Activated CD4-positive, alpha-beta memory T cell treated with anti-CD3 and anti-CD28 coated beads for 36 hours (primary cell): ENCODE results near the gene GBP2. TPM values are rescaled to one million over a fixed set of nuclear protein-coding genes. Genes with fewer than 3 reads are reported as not detected.

Experiments
- CTCF ChIA-PET: fragments of 350-600 bp; sonication (Branson Sonifier 250); formaldehyde crosslinking; loops from one replicate; lab custom pipeline; 2021; ENCODE audit warnings: antibody characterized with exemption, inconsistent platforms; lab: Charles Lee
- POLR2A ChIA-PET: fragments of 350-600 bp; sonication (Branson Sonifier 250); formaldehyde crosslinking; loops from one replicate; lab custom pipeline; 2021; ENCODE audit warnings: antibody characterized with exemption; lab: Charles Lee
- DNase-seq: peaks from one replicate; pipeline ENCODE4 v3.0.0-alpha.2; 2020
- H3K27ac Mint-ChIP-seq: one replicate; pipeline ENCODE4 v1.8.0; 2021; ENCODE audit warnings: mixed read lengths
- H3K27me3 Mint-ChIP-seq: one replicate; pipeline ENCODE4 v1.8.0; 2021; ENCODE audit warnings: mixed read lengths
- H3K36me3 Mint-ChIP-seq: one replicate; pipeline ENCODE4 v1.8.0; 2021; ENCODE audit warnings: mixed read lengths
- H3K4me1 Mint-ChIP-seq: one replicate; pipeline ENCODE4 v1.8.0; 2021; ENCODE audit warnings: low read depth, mixed read lengths
- H3K4me3 Mint-ChIP-seq: one replicate; pipeline ENCODE4 v1.8.0; 2021; ENCODE audit warnings: mild to moderate bottlenecking, mixed read lengths
- H3K9me3 Mint-ChIP-seq: one replicate; pipeline ENCODE4 v1.8.0; 2021; ENCODE audit warnings: mixed read lengths
- intact Hi-C: fragments of 100-400 bp; cut with micrococcal nuclease; formaldehyde crosslinking; loops from one replicate; pipeline ENCODE4 v1.15.1; 2023
- total RNA-seq, 2 experiments: library from RNA; stranded (reverse); gene quantifications; one replicate each; pipeline ENCODE4 v1.2.3, GENCODE V29; 2021

Gene GBP2
- total RNA-seq, 2 experiments from 2014 or later = 396 to 403 TPM

GRCh38 chr1:89121641-89122040 lies 4.3 kb downstream of the GBP2 start:
- CTCF ChIA-PET = interaction anchor here (0.9 kb wide), 1 partner anchor 154 kb away, joined by 3 read pairs; no protein-coding TSS in a partner anchor
- DNase-seq = no peak
- Mint-ChIP-seq H3K27ac (no peak overlapping the region), H3K9me3 (no peaks in the 10 kb centered on the region), H3K4me1 (peaks cover 28% of the 10 kb centered on the region), H3K36me3 (peaks cover 56% of the 10 kb centered on the region), H3K27me3 (no peaks in the 10 kb centered on the region), H3K4me3 (no peak overlapping the region)
- intact Hi-C loops = no loop called here
- POLR2A ChIA-PET = interaction anchor here (1.2 kb wide), 1 partner anchor 14 kb away, joined by 4 read pairs; no protein-coding TSS in a partner anchor

- CTCF ChIA-PET = no interaction called here
Observed at GRCh38 chr1:89114662-89115061, 11.3 kb downstream of the GBP2 start.

GRCh38 chr1:89112871-89113613 lies 12.9 kb downstream of the GBP2 start:
- CTCF ChIA-PET = no interaction called here
- Mint-ChIP-seq H3K9me3 (no peaks in the 10 kb centered on the region), H3K27me3 (no peaks in the 10 kb centered on the region), H3K4me1 (peaks cover 48% of the 10 kb centered on the region), H3K36me3 (peaks cover 88% of the 10 kb centered on the region), H3K4me3 (no peak overlapping the region), H3K27ac (no peak overlapping the region)
- POLR2A ChIA-PET = interaction anchor here (1.2 kb wide), 1 partner anchor 10 kb away, joined by 3 read pairs; no protein-coding TSS in a partner anchor
- intact Hi-C loops = no loop called here
- DNase-seq = no peak

More at GRCh38 chr1:89114662-89115061, 11.3 kb downstream of the GBP2 start:
- no peak for DNase-seq
- H3K4me1 Mint-ChIP-seq = peaks cover 45% of the 10 kb centered on the region
- intact Hi-C loops = no loop called here
- H3K9me3 Mint-ChIP-seq = no peaks in the 10 kb centered on the region
- POLR2A ChIA-PET = interaction anchor here (1.9 kb wide), 1 partner anchor 11 kb away, joined by 7 read pairs; the partner anchor contains the start of gene GBP2
- H3K27me3 Mint-ChIP-seq = no peaks in the 10 kb centered on the region
- H3K4me3 Mint-ChIP-seq = no peak overlapping the region
- peaks cover 73% of the 10 kb centered on the region for H3K36me3 Mint-ChIP-seq
- H3K27ac Mint-ChIP-seq = peak overlapping the region; percentile 23

- Mint-ChIP-seq H3K36me3 (peaks cover 66% of the 10 kb centered on the region), H3K27me3 (no peaks in the 10 kb centered on the region), H3K27ac (peak overlapping the region; percentile 69), H3K4me1 (peaks cover 54% of the 10 kb centered on the region), H3K9me3 (no peaks in the 10 kb centered on the region), H3K4me3 (no peak overlapping the region)
- intact Hi-C loops = loop anchor here (1.0 to 5.0 kb wide), 2 partner anchors 22 to 37 kb away; partner anchors contain the start of genes GBP1 and GBP2
- no peak for DNase-seq
- ChIA-PET POLR2A (no interaction called here), CTCF (no interaction called here)
Observed at GRCh38 chr1:89104687-89105086, 21.2 kb downstream of the GBP2 start.

- ChIA-PET POLR2A (interaction anchor here (1.0 kb wide), 1 partner anchor 95 kb away, joined by 3 read pairs; the partner anchor contains the start of gene GBP4), CTCF (no interaction called here)
- Mint-ChIP-seq H3K36me3 (peaks cover 61% of the 10 kb centered on the region), H3K27me3 (no peaks in the 10 kb centered on the region), H3K4me3 (no peak overlapping the region), H3K9me3 (no peaks in the 10 kb centered on the region), H3K4me1 (peaks cover 52% of the 10 kb centered on the region), H3K27ac (peak overlapping the region; percentile 69)
- DNase-seq = no peak
- intact Hi-C loops = loop anchor here (1.0 to 5.0 kb wide), 2 partner anchors 22 to 37 kb away; partner anchors contain the start of genes GBP1 and GBP2
Observed at GRCh38 chr1:89104147-89104546, 21.8 kb downstream of the GBP2 start.

DNA sequence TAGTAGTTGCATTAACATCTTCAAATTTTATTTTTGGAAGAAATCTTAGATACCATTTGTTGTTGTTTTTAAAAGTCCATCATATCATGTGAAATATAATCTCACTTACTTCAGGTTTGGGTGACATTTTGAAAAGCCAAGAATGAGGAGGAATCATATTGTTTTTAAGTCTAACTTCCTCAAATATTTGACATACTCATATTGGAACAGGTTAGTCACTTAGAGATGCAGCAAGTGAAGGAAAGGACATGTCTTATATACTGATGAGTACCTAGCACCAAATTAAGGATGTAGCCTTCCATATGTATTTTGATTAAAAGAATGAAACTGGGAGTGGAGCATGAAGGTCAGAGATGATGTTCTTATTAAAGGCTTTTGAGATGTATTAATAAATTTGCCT lies 23.9 kb downstream of the GBP2 start:
- Mint-ChIP-seq H3K36me3 (peaks cover 43% of the 10 kb centered on the region), H3K27ac (peak overlapping the region; percentile 23), H3K27me3 (no peaks in the 10 kb centered on the region), H3K9me3 (peaks cover 4% of the 10 kb centered on the region), H3K4me3 (no peak overlapping the region), H3K4me1 (peaks cover 41% of the 10 kb centered on the region)
- POLR2A ChIA-PET = no interaction called here
- intact Hi-C loops = loop anchor here (5.0 kb wide), 1 partner anchor 35 kb away; the partner anchor contains the start of gene GBP1
- DNase-seq = no peak
- CTCF ChIA-PET = no interaction called here

DNA sequence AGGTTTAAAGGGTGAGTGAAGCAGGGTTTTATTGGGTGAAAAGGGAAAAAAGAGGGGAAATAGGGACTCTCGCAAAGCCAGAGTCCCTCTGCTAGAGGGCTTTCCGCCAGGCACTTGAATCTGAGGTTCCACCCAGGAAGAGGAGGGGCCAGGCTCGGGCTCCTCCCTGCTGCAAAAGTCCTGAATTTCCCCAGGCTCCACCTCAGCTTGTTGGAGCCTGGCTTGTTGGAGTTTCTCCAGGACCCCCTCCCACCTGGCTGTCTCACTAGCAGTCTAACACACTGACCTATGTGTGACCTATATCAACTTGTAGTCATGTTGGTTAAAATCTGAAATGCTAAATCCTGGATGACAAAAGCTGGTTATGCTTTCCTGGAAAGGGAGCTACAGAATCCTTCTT lies 25.5 kb downstream of the GBP2 start:
- no peak overlapping the region for H3K4me3 Mint-ChIP-seq
- ChIA-PET POLR2A (no interaction called here), CTCF (interaction anchor here (1.4 kb wide), 1 partner anchor 101 kb away, joined by 3 read pairs; no protein-coding TSS in a partner anchor)
- intact Hi-C loops = loop anchor here (5.0 kb wide), 1 partner anchor 33 kb away; the partner anchor contains the start of gene GBP1
- peaks cover 17% of the 10 kb centered on the region for H3K9me3 Mint-ChIP-seq
- H3K4me1 Mint-ChIP-seq = peaks cover 26% of the 10 kb centered on the region
- H3K27ac Mint-ChIP-seq = no peak overlapping the region
- H3K27me3 Mint-ChIP-seq = no peaks in the 10 kb centered on the region
- DNase-seq = no peak
- peaks cover 31% of the 10 kb centered on the region for H3K36me3 Mint-ChIP-seq

DNA sequence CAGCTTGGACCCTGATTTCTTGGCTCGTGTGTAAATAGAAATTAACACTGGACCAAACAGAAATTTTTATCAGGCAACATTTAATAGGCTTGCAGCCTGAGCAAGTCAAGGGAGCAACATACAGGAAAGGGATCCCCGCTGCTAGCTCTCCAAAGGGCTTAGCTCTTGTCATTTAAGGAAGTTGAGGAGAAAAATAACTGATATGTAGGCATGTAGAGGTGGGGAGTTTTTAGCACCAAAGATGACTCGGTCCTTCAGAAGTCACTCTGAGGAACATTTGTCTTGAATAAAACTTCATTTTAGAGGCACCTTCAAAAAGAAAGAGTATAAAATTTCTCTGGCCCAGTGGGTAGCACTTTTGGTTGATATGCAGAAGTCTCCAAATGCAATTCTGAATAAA lies 27.1 kb downstream of the GBP2 start:
- peaks cover 17% of the 10 kb centered on the region for H3K9me3 Mint-ChIP-seq
- ChIA-PET CTCF (no interaction called here), POLR2A (no interaction called here)
- H3K27me3 Mint-ChIP-seq = no peaks in the 10 kb centered on the region
- no peak for DNase-seq
- peaks cover 11% of the 10 kb centered on the region for H3K4me1 Mint-ChIP-seq
- H3K36me3 Mint-ChIP-seq = peaks cover 15% of the 10 kb centered on the region
- no peak overlapping the region for H3K4me3 Mint-ChIP-seq
- no peak overlapping the region for H3K27ac Mint-ChIP-seq
- intact Hi-C loops = no loop called here

DNA sequence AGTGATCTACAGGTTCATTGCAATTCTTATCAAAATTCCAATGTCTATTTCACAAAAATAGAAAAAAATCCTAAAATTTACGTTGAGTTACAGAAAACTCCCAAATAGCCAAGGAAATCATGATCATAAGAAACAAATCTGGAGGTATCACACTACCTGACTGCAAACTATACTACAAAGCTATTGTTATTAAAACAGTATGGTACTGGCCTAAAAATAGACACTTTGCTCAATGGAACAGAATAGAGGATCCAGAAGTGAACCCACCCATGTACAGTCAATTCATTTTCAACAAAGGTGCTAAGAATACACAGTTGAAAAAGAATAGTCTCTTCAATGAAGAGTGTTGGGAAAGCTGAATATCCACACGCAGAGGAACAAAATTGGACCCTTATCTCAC lies 30.2 kb downstream of the GBP2 start:
- CTCF ChIA-PET = no interaction called here
- DNase-seq = no peak

GRCh38 chr1:89089962-89090361 lies 36.0 kb downstream of the GBP2 start:
- ChIA-PET POLR2A (no interaction called here), CTCF (interaction anchor here (1.0 kb wide), 1 partner anchor 268 kb away, joined by 3 read pairs; no protein-coding TSS in a partner anchor)
- Mint-ChIP-seq H3K36me3 (no peaks in the 10 kb centered on the region), H3K27me3 (no peaks in the 10 kb centered on the region), H3K4me3 (no peak overlapping the region), H3K9me3 (no peaks in the 10 kb centered on the region), H3K4me1 (peaks cover 7% of the 10 kb centered on the region), H3K27ac (no peak overlapping the region)
- intact Hi-C loops = loop anchor here (5.0 kb wide), 1 partner anchor 362 kb away; no protein-coding TSS in a partner anchor
- DNase-seq = no peak

More for the DNA sequence above, 30.2 kb downstream of the GBP2 start:
- H3K4me3 Mint-ChIP-seq = no peak overlapping the region
- peaks cover 6% of the 10 kb centered on the region for H3K36me3 Mint-ChIP-seq
- peaks cover under 1% of the 10 kb centered on the region for H3K4me1 Mint-ChIP-seq
- POLR2A ChIA-PET = no interaction called here
- H3K9me3 Mint-ChIP-seq = peaks cover 17% of the 10 kb centered on the region
- no peaks in the 10 kb centered on the region for H3K27me3 Mint-ChIP-seq
- intact Hi-C loops = no loop called here
- no peak overlapping the region for H3K27ac Mint-ChIP-seq

- Mint-ChIP-seq H3K36me3 (no peaks in the 10 kb centered on the region), H3K4me3 (no peak overlapping the region), H3K27ac (no peak overlapping the region), H3K4me1 (peaks cover 7% of the 10 kb centered on the region), H3K9me3 (no peaks in the 10 kb centered on the region), H3K27me3 (no peaks in the 10 kb centered on the region)
- no peak for DNase-seq
- ChIA-PET CTCF (interaction anchor here (0.9 kb wide), 1 partner anchor 270 kb away, joined by 3 read pairs; no protein-coding TSS in a partner anchor), POLR2A (no interaction called here)
- intact Hi-C loops = loop anchor here (5.0 kb wide), 1 partner anchor 364 kb away; no protein-coding TSS in a partner anchor
Observed at GRCh38 chr1:89088572-89088971, 37.3 kb downstream of the GBP2 start.

GRCh38 chr1:89087241-89087640 lies 38.7 kb downstream of the GBP2 start:
- Mint-ChIP-seq H3K4me3 (no peak overlapping the region), H3K4me1 (peaks cover 7% of the 10 kb centered on the region), H3K27ac (no peak overlapping the region), H3K27me3 (no peaks in the 10 kb centered on the region), H3K36me3 (no peaks in the 10 kb centered on the region), H3K9me3 (no peaks in the 10 kb centered on the region)
- CTCF ChIA-PET = interaction anchor here (1.0 kb wide), 1 partner anchor 9 kb away, joined by 3 read pairs; no protein-coding TSS in a partner anchor
- DNase-seq = no peak
- intact Hi-C loops = loop anchor here (5.0 kb wide), 1 partner anchor 365 kb away; no protein-coding TSS in a partner anchor
- POLR2A ChIA-PET = no interaction called here
